Activated CD4-positive, alpha-beta T cell treated with anti-CD3 and anti-CD28 coated beads, Interleukin-2, amount 50 U/mL, for 48 hours (primary cell): ENCODE results near the gene CDR2.

ENCODE experiments used
- DNase-seq, 2 experiments: peaks; one replicate each; pipeline ENCODE4 v3.0.0-alpha.2; 2020

CDR2 gene

DNA sequence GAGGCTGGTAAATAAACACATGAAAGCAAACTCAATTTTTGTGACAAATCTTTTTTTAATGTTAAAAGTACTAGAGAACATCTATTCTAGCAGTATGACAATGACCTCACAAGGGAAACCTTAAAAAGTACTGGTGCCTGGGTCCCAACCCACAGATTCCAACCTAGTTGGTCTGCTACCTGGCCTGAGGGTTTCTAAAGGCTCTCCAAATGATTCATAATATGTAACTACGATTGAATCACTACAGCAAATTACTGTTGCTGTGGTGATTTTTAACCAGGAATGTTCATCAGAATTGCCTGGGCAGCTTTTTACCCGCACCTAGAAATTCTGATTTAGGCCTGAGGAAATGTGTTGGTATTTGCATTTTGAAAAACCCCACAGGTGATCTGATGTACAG lies 26.1 kb downstream of the CDR2 start:
- no peak for DNase-seq

GRCh38 chr16:22347100-22347820 lies 27.2 kb downstream of the CDR2 start:
- no peak for DNase-seq

DNA sequence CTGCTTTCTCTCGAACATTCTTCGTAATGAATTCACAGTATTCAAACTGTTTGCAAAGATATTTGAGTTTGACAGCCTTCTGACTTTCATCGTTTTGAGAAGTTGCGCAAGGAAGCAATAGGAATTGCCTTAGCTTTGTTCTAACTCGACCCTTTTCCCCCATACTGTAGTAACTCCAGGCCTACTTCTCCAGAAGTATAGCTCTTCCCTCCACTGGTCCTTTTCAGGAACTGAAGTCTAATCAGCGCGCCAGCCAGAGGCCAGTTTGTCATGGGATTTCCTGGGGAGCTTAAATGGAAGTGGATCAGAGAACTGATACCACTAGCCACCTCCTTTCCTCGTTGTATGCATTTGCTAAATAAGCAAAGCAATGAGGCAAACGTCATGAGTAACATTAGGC lies 27.9 kb downstream of the CDR2 start:
- DNase-seq = no peak

DNA sequence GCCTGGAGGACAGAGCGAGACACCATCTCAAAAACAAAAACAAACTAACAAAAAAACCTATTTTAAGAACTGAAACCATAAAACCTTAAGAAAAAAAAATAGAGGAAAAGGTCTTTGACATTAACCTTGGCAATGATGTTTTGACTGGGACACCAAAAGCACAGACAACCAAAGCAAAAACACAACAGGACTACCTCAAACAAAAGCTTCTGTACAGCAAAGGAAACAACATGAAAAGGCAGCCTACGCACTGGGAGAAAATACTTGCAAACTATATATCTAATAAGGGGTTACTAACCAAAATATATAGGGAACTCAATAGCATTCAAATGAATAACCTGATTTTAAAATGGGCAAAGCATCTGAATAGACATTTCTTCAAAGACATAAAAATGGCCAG lies 32.3 kb downstream of the CDR2 start:
- DNase-seq = no peak

- DNase-seq = no peak
These were observed 33.5 kb downstream of the CDR2 start for GRCh38 chr16:22340945-22341344.

- DNase-seq = no peak
These were observed 36.4 kb downstream of the CDR2 start for GRCh38 chr16:22337849-22338635.

DNA sequence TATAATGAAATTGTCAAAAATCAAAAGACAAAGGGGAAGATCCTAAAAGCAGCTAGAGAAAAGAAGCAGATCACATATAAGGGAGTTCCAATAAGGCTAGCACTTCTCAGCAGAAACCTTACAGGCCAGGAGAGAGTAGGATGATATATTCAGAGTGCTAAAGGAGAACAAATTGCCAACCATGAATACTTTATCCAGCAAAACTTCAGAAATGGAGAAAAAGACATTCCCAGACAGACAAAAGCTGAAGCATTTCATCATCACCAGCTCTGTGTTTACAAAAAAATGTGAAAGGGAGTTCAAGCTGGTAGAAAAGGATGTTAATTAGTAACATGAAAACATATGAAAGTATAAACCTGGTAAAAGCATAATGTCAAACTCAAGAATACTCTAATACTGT lies 37.4 kb downstream of the CDR2 start:
- DNase-seq = no peak

- no peak for DNase-seq
These were observed 37.8 kb downstream of the CDR2 start for GRCh38 chr16:22336581-22336980.

- no peak for DNase-seq
These were observed 38.7 kb downstream of the CDR2 start for GRCh38 chr16:22335668-22336246.

DNA sequence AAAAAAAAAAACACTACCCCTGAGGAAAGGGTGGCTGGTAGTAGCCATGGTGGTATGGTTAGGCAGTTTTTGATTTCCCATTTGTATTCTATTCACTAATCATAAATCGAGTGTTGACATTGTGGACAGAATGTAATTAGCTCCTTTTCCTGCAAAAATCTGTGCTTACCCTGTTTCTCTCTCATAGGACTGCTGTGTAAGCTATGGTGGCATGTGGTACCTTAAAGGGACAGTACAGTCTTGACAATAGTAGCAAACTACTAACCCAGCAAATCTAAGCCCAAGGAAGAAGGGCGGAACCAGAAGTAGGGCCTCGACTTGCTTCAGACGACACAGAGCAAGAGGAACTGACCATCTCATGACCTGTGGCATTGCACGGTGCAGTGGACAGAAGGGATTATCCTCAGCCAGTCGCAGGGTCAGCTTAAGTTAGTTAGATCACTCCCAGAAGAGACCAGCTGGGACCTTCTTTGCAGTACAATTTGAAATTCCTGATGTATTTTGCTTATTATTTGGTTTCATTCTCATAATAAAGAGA lies 40.9 kb downstream of the CDR2 start:
- DNase-seq = no peak

DNA sequence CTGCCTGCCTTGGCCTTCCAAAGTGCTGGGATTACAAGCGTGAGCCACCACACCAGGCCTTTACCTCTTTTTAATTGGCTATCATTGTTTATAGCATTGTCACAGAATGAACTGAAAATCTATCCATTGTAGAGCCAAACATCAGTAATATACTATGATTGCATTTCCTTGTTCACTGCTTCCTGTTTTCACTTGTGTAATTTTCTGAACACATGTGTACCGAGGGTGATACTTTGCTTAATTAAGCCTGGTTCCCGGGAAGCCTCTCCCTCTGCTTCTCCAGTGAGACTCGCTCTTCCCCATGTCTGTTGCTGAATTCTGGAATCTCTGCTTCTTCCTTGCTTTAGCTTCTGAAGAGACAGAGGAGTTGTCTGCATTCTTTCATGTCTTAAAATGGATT lies 44.1 kb downstream of the CDR2 start:
- DNase-seq = no peak

DNA sequence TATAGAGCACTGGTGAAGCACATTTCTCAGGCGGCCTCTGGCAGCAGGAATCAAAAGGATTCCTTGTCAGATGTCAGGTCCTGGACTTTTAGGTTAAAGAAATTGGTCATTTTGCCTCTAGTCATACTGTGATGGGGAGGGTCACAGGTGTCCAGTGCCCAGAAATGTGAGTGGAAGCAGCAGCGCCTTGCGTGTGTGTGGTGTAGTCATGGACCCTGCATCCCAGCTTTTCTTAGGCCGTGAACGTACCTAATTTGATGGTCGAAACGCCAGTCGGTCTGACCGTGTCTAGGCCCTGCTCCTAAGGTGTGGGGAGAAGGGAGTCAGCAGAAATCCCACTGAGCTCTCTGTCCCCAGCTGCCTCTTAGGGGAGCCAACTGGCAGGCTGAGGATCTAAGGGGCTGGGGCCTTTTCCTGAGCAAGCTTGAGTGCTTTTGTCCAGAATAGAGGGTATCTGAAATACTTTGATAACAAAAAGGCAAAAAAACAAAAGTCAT lies 45.2 kb downstream of the CDR2 start:
- DNase-seq = no peak

DNA sequence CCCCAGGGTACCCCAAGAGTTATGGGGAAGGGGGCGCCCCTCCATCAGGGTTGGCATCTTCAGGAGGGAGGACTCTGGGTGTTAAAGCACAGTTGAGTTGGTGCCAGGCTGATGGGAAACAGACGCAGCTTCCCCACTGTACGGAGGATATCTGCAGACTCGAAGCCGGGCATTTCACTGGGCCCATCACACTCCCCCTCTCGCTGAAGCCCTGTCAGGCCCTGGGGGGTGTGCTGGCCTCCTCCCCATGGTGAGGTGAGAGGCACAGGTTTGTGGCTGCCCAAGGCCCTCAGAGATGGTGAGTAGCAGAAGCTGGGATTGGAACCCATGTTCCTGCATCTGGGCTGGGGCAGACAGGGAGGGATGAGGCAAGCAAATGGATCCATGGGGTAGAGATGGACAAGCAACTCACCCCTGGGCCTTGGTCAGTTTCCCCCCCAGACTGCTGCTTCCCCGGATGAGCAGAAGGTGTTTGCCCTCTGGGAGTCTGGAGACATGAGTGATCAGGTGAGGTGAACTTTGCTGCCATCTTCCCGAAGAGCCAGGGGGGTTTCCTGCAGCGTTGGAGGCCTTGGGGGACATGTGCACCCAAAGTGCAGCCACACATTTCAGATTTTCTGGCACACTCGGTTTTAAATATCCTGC lies 46.2 kb downstream of the CDR2 start:
- DNase-seq = no peak

DNA sequence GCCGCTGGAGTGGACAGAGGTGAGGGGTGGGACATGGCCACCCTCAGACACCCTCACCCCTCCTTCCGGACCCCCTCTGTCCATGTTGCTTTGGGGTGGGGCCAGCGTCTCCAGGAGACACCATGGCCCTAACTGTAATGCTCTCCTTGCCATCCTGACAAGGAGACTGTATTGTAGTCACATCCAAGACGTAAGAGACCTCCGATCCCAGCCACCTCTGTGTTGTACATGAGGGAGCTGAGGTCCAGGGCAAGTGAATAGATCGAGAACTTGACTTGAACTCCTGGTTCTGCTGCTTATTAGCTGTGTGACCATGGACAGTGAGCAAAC lies 47.0 kb downstream of the CDR2 start:
- no peak for DNase-seq

GRCh38 chr16:22326771-22327445 lies 47.5 kb downstream of the CDR2 start:
- no peak for DNase-seq

- DNase-seq = no peak
These were observed 48.1 kb downstream of the CDR2 start for GRCh38 chr16:22326369-22326652.

DNA sequence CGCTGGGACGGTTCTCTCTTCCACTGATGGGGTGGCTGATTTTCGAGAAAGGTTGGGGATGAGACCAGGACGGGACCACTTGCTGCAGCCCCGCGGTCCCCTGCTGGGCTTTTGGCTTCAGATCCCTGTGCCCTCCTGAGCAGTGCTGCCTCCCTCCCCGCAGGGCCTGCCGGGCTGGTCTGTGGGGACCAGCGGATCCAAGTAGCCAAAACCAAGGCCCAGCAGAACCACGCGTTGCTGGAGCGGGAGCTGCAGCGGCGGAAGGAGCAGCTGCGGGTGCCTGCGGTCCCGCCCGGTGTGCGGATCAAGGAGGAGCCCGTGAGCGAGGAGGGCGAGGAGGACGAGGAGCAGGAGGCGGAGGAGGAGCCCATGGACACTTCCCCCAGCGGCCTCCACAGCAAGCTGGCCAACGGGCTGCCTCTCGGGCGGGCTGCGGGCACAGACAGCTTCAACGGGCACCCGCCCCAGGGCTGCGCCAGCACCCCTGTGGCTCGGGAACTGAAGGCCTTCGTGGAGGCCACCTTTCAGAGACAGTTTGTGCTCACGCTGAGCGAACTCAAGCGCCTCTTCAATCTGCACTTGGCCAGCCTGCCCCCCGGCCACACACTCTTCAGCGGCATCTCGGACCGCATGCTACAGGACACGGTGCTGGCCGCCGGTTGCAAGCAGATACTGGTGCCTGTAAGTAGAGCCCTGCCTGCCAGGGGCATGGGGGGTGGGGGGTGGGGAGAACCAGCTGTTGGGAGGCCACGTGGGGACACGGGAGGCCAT lies 48.6 kb downstream of the CDR2 start:
- no peak for DNase-seq

GRCh38 chr16:22324787-22325597 lies 49.4 kb downstream of the CDR2 start:
- no peak for DNase-seq

- no peak for DNase-seq
These were observed 50.2 kb downstream of the CDR2 start for GRCh38 chr16:22323959-22324786.
